K562 (cell line): Measurements from ENCODE around the gene LAMA5. TPM values are rescaled to one million over a fixed set of nuclear protein-coding genes. Genes with fewer than 3 reads are reported as not detected.

Experiments used
- ATAC-seq: fragments of 200-7000 bp; cut with Tn5 transposase; 3 replicates; pipeline ENCODE4 v1.9.1; 2020; ENCODE audit warnings: moderate library complexity
- BruUV-seq: library from RNA; stranded (reverse); fragments of 400-500 nt; replicated peaks from 2 replicates; lab custom pipeline; 2021; lab: Mats Ljungman, UMichigan
- CTCF ChIA-PET: fragments of 300-600 bp; formaldehyde crosslinking; extraction: SDS; loops from one replicate; lab custom pipeline; 2021; ENCODE audit warnings: low intra/inter-chr PET ratio; lab: Yijun Ruan, JAX
- POLR2A ChIA-PET: fragments of 300-600, 350-650 bp; sonication (Branson Sonifier 250); formaldehyde crosslinking; extraction: SDS; loops from one replicate; lab custom pipeline; 2021; ENCODE audit warnings: antibody characterized with exemption, inconsistent platforms; lab: Yijun Ruan, JAX
- DNase-seq, 4 experiments: peaks; one replicate each; pipeline versions ENCODE4 v3.0.0 to v3.0.0-alpha.2; 2011 to 2018; ENCODE audit warnings: low spot score in 3 of 4, mixed read lengths in 3 of 4; ENCODE audit errors: extremely low read depth in 1 of 4
- FAIRE-seq: peaks from 2 replicates; lab custom pipeline; 2011; peaks lifted over from hg19 to GRCh38; lab: Jason Lieb, UNC
- H2AFZ ChIP-seq: 2 replicates; pipeline ENCODE4 v1.6.0; 2011; ENCODE audit warnings: low read depth, low read length, control low read depth, inconsistent platforms
- H3K27ac ChIP-seq: fragments of 200-600 bp; 3 replicates; pipeline ENCODE4 v1.8.0; 2011; ENCODE audit warnings: low read depth, mild to moderate bottlenecking, control low read depth, inconsistent platforms, low read length, moderate library complexity, mixed read lengths; ENCODE audit errors: extremely low read depth
- H3K27me3 ChIP-seq, 2 experiments: fragments of 300-600 bp in 1 of 2; 2 replicates in 1 of 2; 3 replicates in 1 of 2; pipeline versions ENCODE4 v1.6.0 to v1.8.0; 2011; ENCODE audit warnings: inconsistent platforms in 2 of 2, low read length in 2 of 2, mild to moderate bottlenecking in 1 of 2, mixed read lengths in 1 of 2, moderate library complexity in 1 of 2; ENCODE audit not compliant: control insufficient read depth in 2 of 2, insufficient read depth in 2 of 2
- H3K36me3 ChIP-seq: fragments of 300-600 bp; 3 replicates; pipeline ENCODE4 v1.8.0; 2011; ENCODE audit warnings: mild to moderate bottlenecking, low read length, inconsistent platforms; ENCODE audit not compliant: control insufficient read depth, insufficient read depth
- H3K4me1 ChIP-seq, 2 experiments: fragments of 200-600 bp in 1 of 2; replicated peaks in 1 of 2; 2 replicates in 1 of 2; 3 replicates in 1 of 2; pipeline versions ENCODE4 v1.5.1 to v1.8.0; 2011; ENCODE audit warnings: inconsistent platforms in 2 of 2, low read length in 2 of 2, mild to moderate bottlenecking in 1 of 2, mixed read lengths in 1 of 2, moderate library complexity in 1 of 2; ENCODE audit not compliant: control insufficient read depth in 2 of 2, insufficient read depth in 2 of 2
- H3K4me2 ChIP-seq: 2 replicates; pipeline ENCODE4 v1.6.1; 2011; ENCODE audit warnings: low read length, control low read depth, inconsistent platforms, mixed read lengths; ENCODE audit not compliant: insufficient read depth
- H3K4me3 ChIP-seq: fragments of 200-600 bp; sonication (generic), shearing (Covaris generic); 2 replicates; pipeline ENCODE4 v1.5.1; 2016; ENCODE audit warnings: control low read depth, inconsistent platforms
- H3K79me2 ChIP-seq: fragments of 200-600 bp; 3 replicates; pipeline ENCODE4 v1.8.0; 2011; ENCODE audit warnings: low read length, inconsistent platforms; ENCODE audit not compliant: control insufficient read depth, insufficient read depth
- H3K9ac ChIP-seq, 2 experiments: 2 replicates each; pipeline versions ENCODE4 v1.6.0 to v1.6.1; 2011; ENCODE audit warnings: low read depth in 2 of 2, low read length in 2 of 2, control low read depth in 1 of 2, inconsistent platforms in 1 of 2, mild to moderate bottlenecking in 1 of 2, mixed read lengths in 1 of 2; ENCODE audit not compliant: insufficient read depth in 1 of 2
- H3K9me1 ChIP-seq: one replicate; pipeline ENCODE4 v1.6.0; 2011; ENCODE audit warnings: inconsistent platforms, mild to moderate bottlenecking, low read length, moderate library complexity; ENCODE audit not compliant: control insufficient read depth, insufficient read depth
- H3K9me3 ChIP-seq: replicated peaks from 2 replicates; pipeline ENCODE4 v1.5.1; 2011; ENCODE audit warnings: low read depth, low read length, inconsistent platforms; ENCODE audit not compliant: control insufficient read depth, insufficient read depth
- H4K20me1 ChIP-seq: replicated peaks from 2 replicates; pipeline ENCODE4 v1.6.1; 2011; ENCODE audit warnings: low read length, inconsistent platforms, mixed read lengths; ENCODE audit not compliant: control insufficient read depth, insufficient read depth
- CXXC5 ChIP-seq: fragments of 250-450 bp; sonication (Bioruptor Pico); IDR thresholded peaks from 2 replicates; pipeline ENCODE4 v1.8.0; 2022; ENCODE audit warnings: inconsistent platforms, mild to moderate bottlenecking, moderate library complexity
- ETV5 ChIP-seq: sonication (generic); formaldehyde crosslinking; IDR thresholded peaks from 2 replicates; pipeline ENCODE4 v1.4.0; 2020; ENCODE audit warnings: low read depth, mild to moderate bottlenecking, missing genetic modification reagents
- GATAD2B ChIP-seq: fragments of 450-650 bp; IDR thresholded peaks from 2 replicates; pipeline ENCODE4 v1.6.1; 2017; ENCODE audit warnings: mild to moderate bottlenecking, borderline replicate concordance
- HMG20B ChIP-seq: fragments of 250-450 bp; sonication (Bioruptor Pico); IDR thresholded peaks from 2 replicates; pipeline ENCODE4 v1.5.0; 2021; ENCODE audit warnings: mild to moderate bottlenecking
- KAT2B ChIP-seq: IDR thresholded peaks from one replicate; pipeline ENCODE4 v1.6.1; 2012; ENCODE audit warnings: low read depth, mild to moderate bottlenecking, control low read depth, inconsistent platforms, low read length, moderate library complexity
- ZC3H11A ChIP-seq: IDR thresholded peaks from 2 replicates; pipeline ENCODE4 v1.6.1; 2012; ENCODE audit warnings: low read depth, low read length, improper control_type of control experiment
- WGBS: fragments of 100-300 bp; shearing (Covaris generic); methylation state at CpG from one replicate; pipeline ENCODE4 v1.1.6; 2016; ENCODE audit warnings: low coverage, mixed read lengths; ENCODE audit not compliant: insufficient coverage; ENCODE audit errors: missing lambda C conversion rate; 5-methylcytosine and 5-hydroxymethylcytosine counted together
- in situ Hi-C: fragments of 300-500 bp; cut with MboI; formaldehyde crosslinking; loops from 4 replicates; pipeline ENCODE4 v1.15.0; 2018; ENCODE audit warnings: inconsistent platforms, mixed read lengths
- intact Hi-C: fragments of 100-400 bp; cut with micrococcal nuclease; formaldehyde crosslinking; loops from 2 replicates; pipeline ENCODE4 v1.14.2; 2022
- polyA plus RNA-seq, 8 experiments: library from polyadenylated mRNA; depleted of rRNA in 4 of 8; stranded (reverse) in 5 of 8; unstranded in 3 of 8; fragments of >200 nt; fragmentation: Nextera tagmentation in 2 of 8; fragmentation: Illumina TruSeq in 1 of 8; extraction: Ambion mirVana in 2 of 8; extraction: Trizol in 1 of 8; gene quantifications; 2 replicates each; pipeline versions ENCODE4 v1.2.1 to v1.2.3, GENCODE V29; 2011 to 2014; ENCODE audit warnings: inconsistent platforms in 1 of 8, missing spikeins in 1 of 8
- total RNA-seq, 7 experiments: library from RNA; depleted of rRNA in 6 of 7; stranded (reverse); fragments of >200 nt in 6 of 7; fragmentation: Illumina TruSeq in 2 of 7; extraction: Trizol in 2 of 7; gene quantifications; 2 replicates each; pipeline versions ENCODE4 v1.2.1 to v1.2.3, GENCODE V29; 2011 to 2021; ENCODE audit warnings: low replicate concordance in 1 of 7

Gene LAMA5
- total and polyA plus RNA-seq, 9 of the 15 experiments (the other 6 are each of a cell fraction or from before 2014, with no cell fraction given) = 0.31 to 101 (median 7.8) TPM

DNA sequence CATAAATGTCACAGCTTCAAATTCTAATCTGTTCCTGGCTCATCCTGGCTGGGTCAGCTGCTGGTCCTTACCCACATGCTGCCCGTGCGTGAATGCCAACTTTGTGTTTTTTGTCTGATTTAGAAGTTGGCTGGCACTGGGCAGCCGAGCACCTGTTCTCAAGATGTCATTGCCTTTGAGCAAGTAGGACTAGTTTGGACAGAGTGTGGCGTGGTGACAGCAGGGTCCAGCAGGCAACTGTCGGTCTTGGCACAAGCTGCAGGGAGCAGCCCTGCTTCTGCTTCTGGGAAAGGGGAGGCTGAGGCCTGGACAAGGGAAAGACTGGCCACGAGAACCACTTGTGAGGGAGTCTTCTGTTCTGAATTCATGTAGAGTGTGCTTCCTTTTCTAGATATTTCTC is 90.7 kb downstream of the LAMA5 start:
- H3K4me3 ChIP-seq = no peak overlapping the region
- no peaks in the 10 kb centered on the region for H3K9me1 ChIP-seq
- H3K27ac ChIP-seq = no peak overlapping the region
- peaks cover 45% of the 10 kb centered on the region; the same call in 2 of the 3 replicates for H3K36me3 ChIP-seq
- 65% methylated on average over 6 of the region's 6 CpGs for WGBS
- no peak overlapping the region for H3K9ac ChIP-seq
- H3K4me2 ChIP-seq = no peak overlapping the region
- in situ Hi-C loops (no loop called here), intact Hi-C loops (no loop called here)
- ChIA-PET POLR2A (no interaction called here), CTCF (no interaction called here)
- no peak for DNase-seq
- no peak overlapping the region for H2AFZ ChIP-seq
- peaks cover 11 to 14% of the 10 kb centered on the region in 2 experiments; a peak in 3 of 5 replicates for H3K4me1 ChIP-seq
- no peak for TF ChIP-seq GATAD2B
- no peak for TF ChIP-seq CXXC5 (CRISPR knock-in tag)
- BruUV-seq = no TSS peak
- H3K27me3 ChIP-seq = no peaks in the 10 kb centered on the region
- no peak for ATAC-seq
- no peaks in the 10 kb centered on the region for H3K9me3 ChIP-seq
- no peaks in the 10 kb centered on the region for H3K79me2 ChIP-seq
- peaks cover 14% of the 10 kb centered on the region for H4K20me1 ChIP-seq
- no peak for FAIRE-seq

DNA sequence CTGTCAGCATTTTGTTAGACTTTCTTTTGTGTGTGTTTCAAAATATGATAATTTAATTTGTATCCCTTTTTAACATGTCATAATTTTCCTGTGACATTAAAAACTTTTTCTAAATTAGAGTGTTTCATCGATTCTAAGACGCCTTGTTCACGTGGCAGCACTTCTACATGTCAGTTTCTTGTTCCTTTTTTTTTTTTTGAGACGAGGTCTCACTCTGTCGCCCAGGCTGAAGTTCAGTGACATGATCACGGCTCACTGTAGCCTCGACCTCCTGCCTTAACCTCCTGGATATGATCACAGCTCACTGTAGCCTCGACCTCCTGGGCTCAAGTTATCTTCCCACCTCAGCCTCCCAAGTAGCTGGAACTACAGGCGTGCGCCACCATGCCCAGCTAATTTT is 91.9 kb downstream of the LAMA5 start:
- Histone ChIP-seq H3K4me2 (no peak overlapping the region), H3K36me3 (peaks cover 34% of the 10 kb centered on the region; the same call in 2 of the 3 replicates), H3K27me3 (no peaks in the 10 kb centered on the region), H3K9ac (no peak overlapping the region), H3K27ac (no peak overlapping the region), H3K4me1 (peaks cover 11% of the 10 kb centered on the region in 2 experiments; a peak in 3 of 5 replicates), H3K9me3 (no peaks in the 10 kb centered on the region), H3K79me2 (no peaks in the 10 kb centered on the region), H3K4me3 (no peak overlapping the region), H2AFZ (no peak overlapping the region), H3K9me1 (no peaks in the 10 kb centered on the region), H4K20me1 (peaks cover 14% of the 10 kb centered on the region)
- no peak for DNase-seq
- in situ Hi-C loops (no loop called here), intact Hi-C loops (no loop called here)
- 82% methylated on average over 8 of the region's 10 CpGs for WGBS
- CTCF ChIA-PET = no interaction called here
- no peak for FAIRE-seq
- no peak for ATAC-seq
- POLR2A ChIA-PET = interaction anchor here (2.1 kb wide), 1 partner anchor 10 kb away, joined by 6 read pairs; no protein-coding TSS in a partner anchor
- no TSS peak for BruUV-seq
- TF ChIP-seq ZC3H11A (no peak), KAT2B (no peak), ETV5 (no peak), HMG20B (CRISPR knock-in tag) (no peak)
